Mononuclear cell (primary cell): ENCODE results near the gene POLG2. TPM values are rescaled to one million over a fixed set of nuclear protein-coding genes. Genes with fewer than 3 reads are reported as not detected.
A peak's percentile ranks its signal among the peaks of the same experiment; 100 is the strongest.
"Not testable (repeated sequence)": the region's sequence is repeated elsewhere in the genome, so short reads cannot be mapped to it uniquely, and the experiment has no call there.

Experiments
- H3K27me3 ChIP-seq: 2 replicates; pipeline ENCODE4 v1.6.0; 2011; ENCODE audit warnings: low read length, control low read depth; ENCODE audit not compliant: insufficient read depth
- H3K4me1 ChIP-seq: 2 replicates; pipeline ENCODE4 v1.5.1; 2011; ENCODE audit warnings: mild to moderate bottlenecking, low read length, control low read depth; ENCODE audit not compliant: insufficient read depth
- H3K4me3 ChIP-seq: 2 replicates; pipeline ENCODE4 v1.5.1; 2011; ENCODE audit warnings: mild to moderate bottlenecking, low read length, moderate library complexity
- H3K9me3 ChIP-seq: 2 replicates; pipeline ENCODE4 v1.5.1; 2011; ENCODE audit warnings: low read depth, mild to moderate bottlenecking, control low read depth, low read length
- total RNA-seq: library from RNA; depleted of rRNA; stranded (reverse); fragments of >200 nt; gene quantifications from one replicate; pipeline ENCODE4 v1.2.3, GENCODE V29; 2012

The POLG2 gene
- total RNA-seq, 1 donor, result 17.2 TPM

DNA sequence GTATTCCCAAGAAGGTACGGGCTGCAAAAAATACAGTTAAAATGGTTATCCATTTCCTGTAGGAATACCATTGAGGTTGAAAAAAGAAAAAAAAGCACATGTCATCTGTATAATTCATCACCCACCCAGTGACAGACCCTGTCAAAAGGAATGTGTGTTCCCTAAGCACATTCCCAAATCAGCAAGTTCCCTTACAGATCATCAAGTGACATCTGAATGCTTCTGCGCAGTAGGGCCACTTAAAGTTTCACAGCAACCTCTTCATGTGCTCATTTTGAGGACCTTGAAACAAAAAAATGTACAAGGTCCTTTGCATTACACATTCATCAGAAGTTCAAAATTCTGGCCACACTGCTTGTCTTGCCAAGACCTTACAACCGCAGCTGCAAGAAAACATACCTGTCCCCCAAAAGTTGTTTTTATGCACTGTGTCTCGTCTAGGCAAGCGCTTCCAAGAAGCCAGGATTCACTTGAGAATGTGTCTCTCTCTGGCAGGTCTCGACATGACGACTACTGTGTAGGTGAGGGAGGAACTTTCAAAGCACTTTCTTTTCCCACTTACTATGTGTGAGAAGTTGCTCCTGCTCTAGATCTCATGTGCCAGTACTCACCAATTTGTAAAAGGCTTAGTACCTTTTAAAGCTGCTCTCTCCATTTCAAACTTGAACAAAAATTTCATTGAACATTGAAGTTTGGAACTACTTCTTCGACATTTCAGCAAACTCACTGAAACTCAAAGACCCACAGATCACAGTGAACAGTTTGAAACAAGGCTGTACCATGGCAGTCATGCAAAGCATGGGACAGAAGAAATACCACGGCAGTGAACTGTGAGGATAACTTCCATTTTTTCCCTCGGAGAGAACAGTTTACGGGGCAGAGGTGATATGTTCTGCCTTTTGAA, 4.3 kb upstream of the POLG2 start:
- Histone ChIP-seq H3K4me3 (no peak overlapping the region), H3K27me3 (no peaks in the 10 kb centered on the region), H3K4me1 (peaks cover 50% of the 10 kb centered on the region), H3K9me3 (no peaks in the 10 kb centered on the region)

GRCh38 chr17:64500487-64500859, 3.6 kb upstream of the POLG2 start:
- Histone ChIP-seq H3K27me3 (no peaks in the 10 kb centered on the region), H3K4me3 (no peak overlapping the region), H3K4me1 (peaks cover 57% of the 10 kb centered on the region), H3K9me3 (no peaks in the 10 kb centered on the region)

DNA sequence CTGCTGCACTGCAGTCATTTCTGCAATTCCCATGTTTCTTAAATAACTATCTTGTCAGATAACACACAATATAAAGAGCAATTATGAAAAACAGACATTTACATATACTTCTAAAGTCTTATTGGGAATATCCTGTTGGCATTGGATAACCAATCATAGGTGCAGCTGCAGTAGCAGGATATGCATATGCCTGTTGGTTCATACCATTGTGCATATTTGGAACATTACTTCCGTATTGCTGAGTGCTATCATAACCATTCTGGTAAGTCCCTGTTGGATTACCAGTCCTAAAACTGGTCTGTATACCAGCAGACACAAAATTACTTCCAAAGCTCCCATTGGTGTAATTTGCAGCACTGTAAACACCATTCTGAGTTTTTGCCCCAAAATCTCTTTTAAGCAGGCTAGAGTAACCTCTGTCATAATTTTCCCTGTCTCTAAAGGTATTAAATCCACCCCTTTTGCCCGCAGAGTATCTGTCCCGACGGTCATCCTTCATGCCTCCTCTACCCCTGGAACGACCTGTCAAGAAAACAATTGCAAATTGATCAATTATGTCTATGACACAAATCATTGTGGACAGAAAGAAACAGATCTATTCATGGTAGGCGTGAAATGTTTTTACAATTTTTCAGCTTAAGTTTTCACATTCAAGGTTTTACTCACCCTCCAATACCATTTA, 3.1 kb upstream of the POLG2 start:
- H3K4me3 ChIP-seq, result no peak overlapping the region
- no peaks in the 10 kb centered on the region for H3K9me3 ChIP-seq
- no peaks in the 10 kb centered on the region for H3K27me3 ChIP-seq
- peaks cover 62% of the 10 kb centered on the region for H3K4me1 ChIP-seq

DNA sequence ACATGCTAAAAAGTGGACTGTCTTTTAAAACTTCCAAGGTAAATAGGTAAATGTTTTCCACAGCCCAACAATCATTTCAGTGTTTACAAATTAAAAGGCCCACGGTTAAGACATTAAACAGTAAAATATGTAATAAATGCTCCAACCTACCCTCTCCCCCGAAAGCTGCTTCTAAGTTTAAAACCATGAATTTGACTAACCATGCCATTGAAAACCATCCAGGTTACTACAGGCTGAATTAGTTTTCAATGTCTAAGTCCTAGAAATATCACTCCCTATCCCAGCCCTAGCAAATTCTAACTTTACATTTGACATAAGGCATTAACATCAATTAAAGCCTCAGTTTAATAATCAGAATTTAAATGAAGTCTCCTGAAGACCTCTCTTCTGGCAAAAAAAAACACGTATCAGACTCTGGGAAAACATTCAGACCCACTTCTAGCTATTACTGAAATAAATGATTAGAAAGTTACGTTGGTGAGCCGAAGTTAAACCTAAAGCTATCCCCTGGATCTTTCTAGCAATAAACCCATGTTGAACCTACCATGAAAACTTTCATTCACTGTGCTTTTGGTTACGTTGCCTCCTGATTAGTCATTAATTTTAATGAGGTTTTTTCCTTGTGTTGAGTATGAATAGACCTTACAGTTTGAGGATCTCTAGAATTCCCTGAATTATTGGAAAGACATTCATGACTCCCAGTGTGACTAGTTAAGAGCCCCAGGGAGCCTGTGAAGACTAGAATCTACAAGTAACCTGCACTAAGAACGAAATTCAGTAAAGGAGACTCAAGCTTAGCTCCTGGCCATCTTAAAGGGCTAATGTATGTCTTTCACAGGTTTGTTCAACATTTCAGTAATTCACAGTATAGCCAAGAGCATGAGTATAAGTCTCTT, 1.7 kb upstream of the POLG2 start:
- no peak overlapping the region for H3K4me3 ChIP-seq
- peaks cover 53% of the 10 kb centered on the region for H3K4me1 ChIP-seq
- H3K9me3 ChIP-seq, result no peaks in the 10 kb centered on the region
- no peaks in the 10 kb centered on the region for H3K27me3 ChIP-seq

- H3K4me1 ChIP-seq, result peaks cover 55% of the 10 kb centered on the region
- H3K27me3 ChIP-seq, result no peaks in the 10 kb centered on the region
- peak overlapping the region; percentile 74 for H3K4me3 ChIP-seq
- no peaks in the 10 kb centered on the region for H3K9me3 ChIP-seq
Observed at GRCh38 chr17:64497565-64498035, 746 bp upstream of the POLG2 start.

- peaks cover 50% of the 10 kb centered on the region for H3K4me1 ChIP-seq
- no peaks in the 10 kb centered on the region for H3K9me3 ChIP-seq
- H3K4me3 ChIP-seq, result peak overlapping the region; percentile 74
- no peaks in the 10 kb centered on the region for H3K27me3 ChIP-seq
Observed at GRCh38 chr17:64496348-64496785, 487 bp downstream of the POLG2 start.

DNA sequence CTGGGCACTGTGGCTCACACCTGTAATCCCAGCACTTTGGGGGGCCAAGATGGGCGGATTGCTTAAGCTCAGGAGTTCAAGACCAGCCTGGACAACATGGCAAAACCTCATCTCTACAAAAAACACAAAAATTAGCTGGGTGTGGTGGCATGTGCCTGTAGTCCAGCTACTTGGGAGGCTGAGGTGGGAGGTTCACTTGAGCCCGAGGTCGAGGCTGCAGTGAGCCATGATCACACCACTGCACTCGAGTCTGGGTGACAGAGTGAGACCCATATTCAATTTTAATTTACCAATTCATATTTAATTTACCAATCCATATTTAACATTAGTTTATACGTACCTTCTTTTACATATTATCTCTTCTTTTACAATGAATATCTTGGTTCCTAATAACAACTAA, 1.6 kb downstream of the POLG2 start:
- not testable (repeated sequence) for H3K4me3 ChIP-seq, H3K27me3 ChIP-seq, H3K9me3 ChIP-seq
- H3K4me1 ChIP-seq, result peaks cover 48% of the 10 kb centered on the region

DNA sequence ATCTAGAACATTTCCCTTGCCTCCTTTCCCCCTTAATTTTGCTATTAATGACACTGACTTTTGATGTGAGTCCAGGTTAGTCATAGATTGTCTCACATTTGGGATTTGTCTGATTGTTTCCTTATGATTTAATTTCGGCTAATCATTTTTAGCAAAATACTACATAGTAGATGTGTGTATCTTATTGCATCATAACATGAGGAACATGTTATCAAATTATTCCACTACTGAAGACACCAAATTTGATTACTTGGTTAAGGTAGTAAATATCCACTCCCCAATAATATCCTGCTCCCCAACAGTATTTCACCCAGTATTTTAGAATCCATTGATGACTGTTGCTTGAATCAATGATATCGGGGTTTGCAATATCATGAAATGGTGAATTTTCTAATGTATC, 2.7 kb downstream of the POLG2 start:
- Histone ChIP-seq H3K9me3 (no peaks in the 10 kb centered on the region), H3K27me3 (no peaks in the 10 kb centered on the region), H3K4me1 (peaks cover 45% of the 10 kb centered on the region), H3K4me3 (no peak overlapping the region)

DNA sequence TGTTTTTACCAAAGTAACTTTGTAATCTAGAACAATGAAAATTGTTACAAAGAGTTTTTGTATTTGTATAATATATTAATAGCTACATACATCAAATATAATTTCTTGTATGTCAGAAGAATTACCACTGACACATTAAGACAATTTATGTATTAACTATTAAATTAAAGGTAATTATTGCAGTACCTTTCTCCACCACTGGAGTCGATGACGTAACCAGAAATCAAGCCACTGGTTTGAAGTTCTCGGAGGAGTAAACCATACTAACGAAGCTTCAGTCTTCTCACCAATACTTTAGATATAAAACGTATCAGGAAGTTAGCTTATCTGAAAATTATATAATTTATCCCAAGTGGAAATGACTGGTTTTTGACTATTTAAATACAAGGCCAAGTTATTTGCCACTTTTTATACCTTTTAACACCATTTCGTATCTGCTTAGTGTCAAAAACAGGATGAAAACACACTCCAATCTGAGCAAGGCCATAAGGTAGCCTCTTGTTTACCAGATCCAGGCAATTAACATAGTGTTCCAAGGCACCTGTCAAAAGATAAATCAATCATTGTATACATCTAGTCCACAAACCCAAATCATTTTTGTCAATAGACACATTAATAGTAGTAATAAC, 4.3 kb downstream of the POLG2 start:
- no peaks in the 10 kb centered on the region for H3K9me3 ChIP-seq
- no peaks in the 10 kb centered on the region for H3K27me3 ChIP-seq
- H3K4me1 ChIP-seq, result peaks cover 40% of the 10 kb centered on the region
- no peak overlapping the region for H3K4me3 ChIP-seq

DNA sequence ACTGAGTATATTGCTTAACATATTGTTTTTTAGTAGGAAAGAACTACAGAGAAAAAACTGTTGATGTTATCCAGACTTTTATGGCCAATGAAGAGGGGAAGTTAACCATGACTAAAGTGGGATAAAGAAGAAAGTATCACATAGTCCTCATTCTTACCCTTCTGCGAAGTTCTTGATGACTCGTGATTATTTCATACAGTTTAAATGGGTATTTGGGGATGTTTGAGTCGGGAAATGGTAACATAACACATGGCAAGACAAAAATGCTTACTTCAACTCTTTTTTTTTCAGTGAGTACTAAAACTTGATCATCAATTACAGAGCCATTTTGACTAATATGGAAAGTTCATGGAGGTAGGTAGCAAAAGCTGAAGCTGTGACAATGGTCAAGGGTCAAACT, 4.9 kb downstream of the POLG2 start:
- peaks cover 35% of the 10 kb centered on the region for H3K4me1 ChIP-seq
- H3K27me3 ChIP-seq, result no peaks in the 10 kb centered on the region

GRCh38 chr17:64491034-64491860, 5.6 kb downstream of the POLG2 start:
- Histone ChIP-seq H3K27me3 (no peaks in the 10 kb centered on the region), H3K9me3 (no peaks in the 10 kb centered on the region), H3K4me3 (no peak overlapping the region), H3K4me1 (peaks cover 32% of the 10 kb centered on the region)

More for the DNA sequence above, 4.9 kb downstream of the POLG2 start:
- H3K4me3 ChIP-seq, result no peak overlapping the region
- H3K9me3 ChIP-seq, result no peaks in the 10 kb centered on the region

DNA sequence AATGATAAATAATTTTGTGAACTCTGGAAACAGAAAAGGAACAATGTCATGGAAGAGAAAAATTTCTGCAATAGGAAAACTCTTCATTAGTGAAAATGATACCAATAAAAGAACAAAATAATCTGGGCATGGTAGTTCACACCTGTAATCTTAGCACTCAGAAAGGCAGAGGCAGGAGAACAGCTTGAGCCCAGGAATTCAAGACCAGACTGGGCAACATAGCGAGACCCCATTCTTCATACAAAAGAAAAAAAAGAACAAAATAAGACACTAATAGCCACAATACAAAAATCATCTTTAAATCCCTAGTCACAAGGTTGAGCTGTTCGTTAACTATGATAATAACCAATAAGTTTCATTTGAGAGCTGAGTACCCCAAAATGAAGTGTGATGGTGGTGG, 8.6 kb downstream of the POLG2 start:
- Histone ChIP-seq H3K27me3 (no peaks in the 10 kb centered on the region), H3K4me1 (peaks cover 14% of the 10 kb centered on the region), H3K4me3 (no peak overlapping the region), H3K9me3 (no peaks in the 10 kb centered on the region)

- Histone ChIP-seq H3K27me3 (no peaks in the 10 kb centered on the region), H3K9me3 (no peaks in the 10 kb centered on the region), H3K4me1 (peaks cover 5% of the 10 kb centered on the region), H3K4me3 (no peak overlapping the region)
Observed at GRCh38 chr17:64484380-64484779, 12.5 kb downstream of the POLG2 start.

DNA sequence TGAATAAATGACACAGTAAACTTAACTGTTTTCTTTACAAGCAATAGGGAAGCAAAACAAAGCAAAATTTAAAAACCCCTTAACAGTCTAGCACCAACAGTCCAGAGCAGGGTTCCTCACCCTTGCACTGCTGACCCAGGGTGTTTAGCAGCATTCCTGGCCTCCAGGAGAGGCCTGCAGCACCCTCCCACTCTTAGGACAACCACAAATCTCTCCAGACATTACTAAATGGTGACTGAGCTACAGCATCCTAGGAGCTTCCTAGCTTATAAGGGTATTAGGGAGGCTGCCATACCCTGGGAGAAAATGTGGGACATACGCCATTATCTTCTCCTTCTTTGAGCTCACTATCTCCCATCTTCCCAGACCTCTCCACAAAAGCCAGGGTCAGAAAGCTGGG, 15.9 kb downstream of the POLG2 start:
- Histone ChIP-seq H3K27me3 (no peaks in the 10 kb centered on the region), H3K4me1 (peaks cover 6% of the 10 kb centered on the region), H3K4me3 (no peak overlapping the region), H3K9me3 (no peaks in the 10 kb centered on the region)
